Forelimb muscle (tissue), 1 donor: ENCODE results near the gene LRRC49. TPM values are rescaled to one million over a fixed set of nuclear protein-coding genes. Genes with fewer than 3 reads are reported as not detected.
"Not testable (repeated sequence)": the region's sequence is repeated elsewhere in the genome, so short reads cannot be mapped to it uniquely, and the experiment has no call there.

Experiments
- DNase-seq: peaks from one replicate; pipeline ENCODE4 v3.0.0-alpha.2; 2013; ENCODE audit warnings: low read depth
- polyA plus RNA-seq: library from polyadenylated mRNA; unstranded; fragments of 120-200 nt; gene quantifications from one replicate; pipeline ENCODE4 v1.2.1, GENCODE V29; 2013; ENCODE audit not compliant: insufficient read length

LRRC49 gene
- polyA plus RNA-seq, 1 donor: 6.0 TPM

GRCh38 chr15:70923311-70924080 is 30.9 kb downstream of the LRRC49 start:
- no peak for DNase-seq

- DNase-seq: not testable (repeated sequence)
Measured at GRCh38 chr15:70926914-70927313, 34.3 kb downstream of the LRRC49 start.

- no peak for DNase-seq
Measured at GRCh38 chr15:70931821-70932220, 39.2 kb downstream of the LRRC49 start.

DNA sequence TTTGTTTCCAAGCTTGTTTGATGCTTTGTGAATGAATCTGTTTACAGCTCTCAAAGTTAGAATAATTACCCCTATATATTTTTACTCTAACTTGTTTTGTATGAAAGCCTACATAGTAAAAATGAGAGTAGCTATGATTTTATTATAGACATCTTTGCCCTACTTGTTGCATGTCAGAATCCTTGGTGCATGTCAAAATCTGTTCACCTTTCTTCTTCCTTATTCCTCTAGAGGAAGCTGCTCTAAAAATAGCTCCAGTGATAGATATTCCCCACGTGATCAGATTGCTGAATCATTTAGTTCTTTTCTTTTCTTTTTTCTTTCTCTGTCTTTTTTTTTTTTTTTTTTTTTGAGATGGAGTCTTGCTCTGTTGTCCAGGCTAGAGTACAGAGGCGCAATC is 39.8 kb downstream of the LRRC49 start:
- DNase-seq: no peak

- no peak for DNase-seq
Measured at GRCh38 chr15:70933411-70933810, 40.8 kb downstream of the LRRC49 start.

DNA sequence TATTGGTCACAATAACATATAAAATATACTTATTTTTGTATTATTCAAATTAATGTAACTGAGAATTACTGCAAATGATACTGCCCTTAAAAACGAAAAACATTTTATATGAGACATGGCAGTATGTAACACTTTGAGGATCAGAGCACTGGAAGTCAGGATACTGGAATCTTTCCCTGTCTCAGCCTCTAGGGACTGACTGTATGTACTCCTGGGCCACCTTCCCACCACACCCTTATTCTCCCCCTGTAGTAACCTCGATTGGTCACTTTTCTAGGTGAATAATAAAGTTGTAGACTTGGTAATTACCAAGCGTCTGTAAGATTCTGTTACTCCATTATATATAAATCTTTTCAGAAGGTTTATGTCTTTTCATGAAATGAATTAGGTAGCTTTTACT is 43.0 kb downstream of the LRRC49 start:
- no peak for DNase-seq

DNA sequence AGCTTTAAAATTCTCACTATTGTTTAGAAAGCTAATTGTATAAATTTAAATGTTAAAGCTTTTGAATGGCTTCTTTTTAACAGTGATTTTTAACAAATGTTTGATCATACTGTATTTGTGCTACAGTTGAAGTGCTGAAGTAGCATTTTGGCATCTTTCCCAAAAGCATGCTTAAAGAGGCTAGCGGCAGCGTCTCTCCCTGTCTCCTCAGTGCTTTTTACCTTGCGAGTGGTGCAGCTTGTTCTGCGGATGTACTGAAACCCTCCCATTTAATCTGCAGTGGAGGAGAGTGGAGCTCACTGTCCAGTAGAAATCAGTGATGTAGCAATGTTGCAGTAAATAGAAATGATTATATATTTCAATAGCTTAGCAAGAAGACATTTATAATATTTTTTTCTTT is 43.7 kb downstream of the LRRC49 start:
- peak; percentile 4 for DNase-seq

DNA sequence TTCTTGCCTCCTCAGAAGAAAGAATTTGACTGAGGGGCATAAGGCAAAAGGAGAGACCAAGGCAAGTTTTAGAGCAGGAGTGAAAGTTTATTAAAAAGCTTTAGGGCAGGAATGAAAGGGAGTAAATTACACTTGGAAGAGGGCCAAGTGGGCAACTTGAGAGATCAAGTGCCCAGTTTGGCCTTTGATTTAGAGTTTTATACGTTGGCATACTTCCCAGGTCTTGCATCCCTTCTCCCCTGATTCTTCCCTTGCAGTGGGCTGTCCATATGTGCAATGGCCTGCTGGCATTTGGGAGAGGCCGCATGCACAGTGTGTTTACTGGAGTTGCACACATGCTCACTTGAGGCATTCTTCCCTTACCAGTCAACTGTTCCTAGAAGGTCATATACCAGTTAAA is 50.7 kb downstream of the LRRC49 start:
- DNase-seq: not testable (repeated sequence)

DNA sequence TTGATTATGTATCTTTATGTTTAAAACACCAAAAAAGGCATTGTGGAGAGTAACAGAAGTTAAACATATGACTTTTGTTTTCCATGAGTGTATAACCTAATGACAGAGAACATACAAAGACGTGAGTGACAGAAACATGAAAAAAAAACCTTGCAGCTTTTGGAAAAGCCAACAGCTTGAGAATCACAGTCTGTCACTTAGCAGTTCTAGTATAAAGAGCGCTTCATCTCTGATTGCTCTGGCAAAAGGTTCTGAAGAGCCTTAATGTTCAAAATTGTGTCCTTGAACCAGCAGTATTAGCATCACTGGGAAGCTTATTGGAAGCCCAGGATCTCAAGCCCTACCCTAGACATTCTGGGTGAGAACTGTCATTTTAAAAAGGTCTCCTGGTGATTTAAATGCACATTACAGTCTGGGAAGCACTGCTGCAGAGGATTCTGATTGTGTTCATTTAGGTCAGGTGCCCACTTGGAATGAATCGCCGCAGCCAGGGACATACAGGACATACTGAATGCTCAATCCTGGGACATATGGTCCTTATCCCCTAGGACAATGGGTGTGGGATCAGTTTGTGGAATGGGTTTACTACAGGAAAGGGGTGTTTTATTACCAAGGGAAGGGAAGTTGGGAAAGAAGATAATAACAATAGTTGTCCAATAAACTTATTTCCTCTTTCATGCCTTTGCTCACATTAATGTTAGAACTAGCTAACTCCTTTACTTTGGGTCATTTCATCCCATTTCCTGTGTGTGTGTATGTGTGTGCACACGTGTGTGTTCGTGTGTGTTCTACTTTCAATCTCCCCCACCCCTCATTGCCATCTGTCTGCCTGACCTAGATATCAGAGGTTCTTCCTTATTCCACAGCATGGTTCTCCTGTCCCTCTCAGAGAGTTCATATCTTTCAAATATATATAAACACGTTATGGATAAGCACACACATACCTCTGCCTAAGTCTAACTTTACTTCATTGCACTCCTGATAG is 55.0 kb downstream of the LRRC49 start:
- no peak for DNase-seq

- no peak for DNase-seq
Measured at GRCh38 chr15:70950953-70951352, 58.3 kb downstream of the LRRC49 start.

- DNase-seq: no peak
Measured at GRCh38 chr15:70954171-70954570, 61.5 kb downstream of the LRRC49 start.

DNA sequence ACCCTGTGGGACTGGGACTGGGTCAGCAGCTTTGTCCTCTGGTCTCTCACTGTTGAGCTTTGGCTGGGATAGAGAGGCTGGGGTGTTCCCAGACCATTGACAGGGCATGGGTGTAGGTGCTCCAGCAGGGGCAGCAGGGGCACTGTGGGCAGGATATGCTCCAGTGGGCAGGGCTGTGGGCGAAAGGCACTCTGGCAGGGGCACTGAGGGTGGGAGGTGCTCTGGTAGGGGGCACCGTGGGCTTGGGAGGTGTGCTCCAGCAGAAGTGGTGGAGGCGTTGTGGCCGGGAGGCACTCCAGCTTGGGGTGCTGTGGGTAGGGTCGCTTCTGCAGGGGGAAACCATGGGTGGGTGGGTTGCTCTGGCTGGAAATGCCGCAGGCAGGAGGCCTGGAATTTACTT is 62.1 kb downstream of the LRRC49 start:
- no peak for DNase-seq

GRCh38 chr15:70955151-70955550 is 62.5 kb downstream of the LRRC49 start:
- DNase-seq: no peak

DNA sequence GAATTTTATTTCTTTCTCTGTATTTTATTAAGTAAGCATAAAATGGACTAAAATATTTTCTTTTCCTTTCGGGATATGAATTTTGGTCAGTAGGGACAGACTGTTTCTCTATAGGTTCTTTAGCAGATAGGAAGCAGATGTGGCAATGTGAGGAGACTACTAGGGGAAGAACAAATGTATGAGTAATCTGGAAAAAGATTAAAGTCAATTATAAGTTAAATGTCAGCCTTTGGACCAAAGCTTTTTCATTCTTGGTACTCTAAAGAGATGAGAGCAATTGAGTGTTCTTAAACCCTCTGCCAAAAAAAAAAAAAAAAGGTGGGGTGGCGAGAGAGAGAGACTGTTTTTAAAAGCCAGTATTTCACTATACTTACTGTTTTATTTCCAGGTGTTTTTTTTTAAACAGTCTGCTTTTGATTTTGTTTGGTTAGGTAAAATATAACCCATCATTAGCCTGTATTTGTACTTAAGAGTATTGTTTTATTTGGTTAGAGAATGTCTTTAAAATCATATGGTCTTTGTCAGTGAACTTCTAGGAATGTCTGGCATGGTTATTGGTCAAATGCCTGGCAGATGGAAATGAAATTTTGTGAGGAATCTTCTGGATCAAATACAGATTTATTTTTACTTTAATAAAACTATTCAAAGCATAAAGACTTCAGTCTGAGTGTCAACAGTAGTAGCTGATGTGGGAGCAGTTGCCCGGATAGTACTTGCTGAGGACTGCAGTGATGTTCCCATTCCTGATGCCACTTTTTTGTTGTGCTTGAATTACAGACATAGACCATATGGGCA is 63.8 kb downstream of the LRRC49 start:
- DNase-seq: no peak

- no peak for DNase-seq
Measured at GRCh38 chr15:70962084-70962483, 69.5 kb downstream of the LRRC49 start.

- DNase-seq: no peak
Measured at GRCh38 chr15:70963199-70963598, 70.6 kb downstream of the LRRC49 start.

GRCh38 chr15:70964058-70964457 is 71.4 kb downstream of the LRRC49 start:
- no peak for DNase-seq

- no peak for DNase-seq
Measured at GRCh38 chr15:70964686-70965085, 72.1 kb downstream of the LRRC49 start.

DNA sequence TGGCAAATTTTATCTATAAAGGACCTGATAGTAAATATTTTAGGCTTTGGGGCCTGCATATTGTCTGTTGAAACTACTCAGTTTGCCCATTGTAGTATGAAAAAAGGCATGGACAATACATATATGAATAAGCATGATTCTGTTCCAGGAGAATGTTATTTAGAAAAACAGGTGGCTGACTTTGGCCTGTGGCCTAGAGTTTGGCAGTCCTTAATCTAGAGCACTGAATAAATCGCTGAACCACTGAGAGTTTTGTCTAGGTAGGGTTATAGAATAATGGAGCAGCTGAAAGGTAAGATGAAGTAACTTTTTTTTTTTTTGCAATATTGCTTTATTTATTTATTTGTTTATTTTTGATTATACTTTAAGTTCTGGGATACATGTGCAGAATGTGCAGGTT is 75.0 kb downstream of the LRRC49 start:
- no peak for DNase-seq

- no peak for DNase-seq
Measured at GRCh38 chr15:70974004-70974832, 81.6 kb downstream of the LRRC49 start.

GRCh38 chr15:70976851-70977250 is 84.2 kb downstream of the LRRC49 start:
- DNase-seq: peak; percentile 49
